GM19239 (cell line): ENCODE results near the gene LY6G6D.

Source experiments
- DNase-seq: peaks from one replicate; pipeline ENCODE4 v3.0.0; 2011; ENCODE audit warnings: low spot score; ENCODE audit not compliant: insufficient read length
- FAIRE-seq: peaks from 2 replicates; lab custom pipeline; 2011; peaks lifted over from hg19 to GRCh38; lab: Jason Lieb, UNC

The LY6G6D gene

DNA sequence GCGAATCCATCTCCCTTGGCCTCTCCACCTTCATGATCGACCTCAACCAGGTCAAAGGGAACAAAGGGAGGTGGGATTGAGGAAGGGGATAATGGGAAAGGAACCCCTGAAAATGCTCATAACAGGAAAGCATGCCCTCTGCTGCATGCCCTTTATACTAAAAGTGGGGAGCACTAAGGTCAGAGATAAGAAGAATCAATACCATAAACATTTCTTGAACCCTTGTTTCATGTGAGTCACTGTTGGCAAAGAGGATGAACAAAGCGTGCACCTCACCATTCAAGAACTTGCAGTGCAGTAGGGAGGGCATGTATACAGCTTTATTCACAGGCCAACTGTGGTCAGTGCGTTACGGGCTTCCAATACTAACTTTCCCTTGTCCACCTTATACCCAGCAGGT lies 45.6 kb downstream of the LY6G6D start:
- DNase-seq (no peak), FAIRE-seq (no peak)

DNA sequence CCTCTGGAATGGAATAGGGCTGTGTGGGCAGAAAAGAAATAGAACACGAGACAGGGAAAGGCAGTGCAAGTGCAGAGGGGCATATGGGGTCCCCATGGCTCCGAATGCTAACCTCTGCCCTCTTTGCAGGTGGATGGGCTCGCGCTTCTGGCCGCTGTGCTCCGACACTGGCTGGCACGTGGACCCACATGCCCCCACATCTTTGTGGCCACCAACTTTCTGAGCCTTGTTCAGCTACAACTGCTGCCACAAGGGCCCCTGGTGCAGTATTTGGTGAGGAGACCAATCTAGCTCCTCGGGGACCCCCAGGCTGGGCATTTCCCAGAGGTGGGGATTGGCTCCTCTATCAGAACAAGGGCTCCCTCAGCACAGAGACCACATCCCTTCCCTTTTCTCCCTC lies 46.2 kb downstream of the LY6G6D start:
- FAIRE-seq (no peak), DNase-seq (no peak)

DNA sequence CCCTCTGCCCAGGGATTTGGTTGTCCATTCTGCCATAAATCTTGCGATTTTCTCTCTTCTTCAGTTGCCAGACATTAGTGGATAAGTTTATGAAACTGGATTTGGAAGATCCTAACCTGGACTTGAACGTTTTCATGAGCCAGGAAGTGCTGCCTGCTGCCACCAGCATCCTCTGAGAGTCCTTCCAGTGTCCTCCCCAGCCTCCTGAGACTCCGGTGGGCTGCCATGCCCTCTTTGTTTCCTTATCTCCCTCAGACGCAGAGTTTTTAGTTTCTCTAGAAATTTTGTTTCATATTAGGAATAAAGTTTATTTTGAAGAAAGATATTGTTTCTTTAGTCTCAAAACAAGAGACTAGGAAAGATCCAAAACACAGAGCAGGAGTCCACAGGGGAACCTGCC lies 47.2 kb downstream of the LY6G6D start, which contains the start of gene SAPCD1:
TSS of gene SAPCD1 (plus strand) at position 301 of the 400 bp plus-strand sequence. CDS start 399 bp downstream, outside the sequence.
- DNase-seq = no peak
- no peak for FAIRE-seq

DNA sequence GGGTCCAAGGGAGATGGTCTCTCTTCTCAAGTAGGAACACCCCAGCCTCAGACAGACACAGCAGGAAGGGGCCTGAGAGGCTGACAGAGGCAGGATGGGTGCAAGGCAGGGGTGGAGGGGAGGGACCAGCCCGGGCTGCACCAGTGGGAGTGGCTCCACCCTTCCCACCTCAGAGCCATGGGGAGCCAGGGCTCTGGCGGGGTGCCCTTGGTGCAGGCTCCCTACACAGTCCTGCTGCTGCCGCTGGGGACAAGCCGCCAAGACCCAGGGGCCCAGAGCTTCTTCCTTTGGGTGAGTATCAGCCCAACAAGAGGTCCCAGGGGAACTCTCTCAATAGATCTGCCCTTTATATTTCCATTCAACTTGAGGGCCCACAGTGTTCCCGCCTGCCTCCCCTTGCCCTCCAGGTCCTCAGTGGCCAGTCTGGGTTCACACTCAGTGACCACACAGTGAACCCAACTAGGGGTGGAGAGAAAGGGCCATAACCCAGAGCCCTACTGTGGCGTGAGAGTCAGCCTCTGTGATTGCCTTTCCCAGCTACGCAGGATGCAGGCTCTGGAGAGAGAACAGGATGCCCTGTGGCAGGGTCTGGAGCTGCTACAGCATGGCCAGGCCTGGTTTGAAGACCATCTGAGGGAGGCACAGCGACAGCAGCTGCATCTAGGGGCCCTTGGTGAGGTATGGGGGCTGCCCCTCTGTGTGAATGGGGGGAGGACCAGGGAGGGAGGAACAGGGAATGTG lies 47.9 kb downstream of the LY6G6D start:
- DNase-seq = no peak
- no peak for FAIRE-seq

DNA sequence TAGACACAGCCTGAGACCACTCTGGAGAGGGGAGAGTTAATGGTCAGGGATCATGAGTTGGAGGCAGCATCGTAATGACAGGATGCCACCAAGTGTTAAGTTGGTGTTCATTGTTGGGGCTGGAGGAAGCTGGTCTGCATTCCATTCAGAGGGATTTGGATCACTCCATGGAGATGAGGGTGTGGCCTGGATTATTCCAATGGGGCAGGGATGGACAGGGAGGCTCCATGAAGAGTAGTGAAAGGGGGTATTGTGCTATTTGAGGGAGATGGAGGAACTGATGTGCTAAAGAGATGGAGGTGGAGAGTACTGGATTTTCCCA lies 48.4 kb downstream of the LY6G6D start:
- FAIRE-seq = no peak

DNA sequence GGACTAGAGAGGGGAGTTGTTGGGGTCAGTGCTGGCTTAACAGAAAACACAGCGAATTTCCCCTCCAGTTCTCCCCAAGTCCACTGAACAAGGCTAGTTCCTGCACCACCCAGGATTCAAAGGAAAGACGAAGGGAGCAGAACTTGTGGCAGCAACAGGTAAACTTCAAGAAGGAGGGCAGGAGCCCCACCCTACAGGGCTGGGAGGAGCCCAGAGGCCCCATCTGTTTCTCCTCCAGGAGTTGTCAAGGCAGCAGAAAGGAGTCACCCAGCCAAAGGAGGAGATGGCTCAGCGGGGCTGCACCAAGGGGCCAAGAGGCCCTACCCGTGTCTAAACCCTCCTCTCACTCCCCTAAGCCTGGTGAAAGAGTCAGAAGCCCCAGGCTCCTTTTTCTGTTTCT lies 49.0 kb downstream of the LY6G6D start:
- FAIRE-seq = no peak
- DNase-seq = no peak

More for the DNA sequence above, 48.4 kb downstream of the LY6G6D start:
- no peak for DNase-seq

DNA sequence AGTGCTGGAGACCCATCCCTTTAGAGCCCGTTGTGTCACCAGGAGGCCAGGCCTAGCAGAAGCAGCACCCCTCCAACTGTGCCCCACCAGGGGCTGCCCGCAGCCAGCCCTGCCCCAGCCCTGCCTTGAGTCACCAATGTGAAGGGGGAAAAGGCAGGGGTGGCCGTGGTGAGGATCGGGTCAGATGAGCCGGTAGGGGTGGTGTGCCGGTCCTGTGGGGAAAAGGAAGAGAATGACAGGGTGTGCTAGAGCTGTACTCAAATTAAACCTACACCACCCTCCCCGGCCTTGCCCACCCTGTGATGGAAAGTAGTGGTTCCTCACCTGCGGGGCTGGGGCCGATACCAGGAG lies 50.4 kb downstream of the LY6G6D start:
- DNase-seq = no peak
- no peak for FAIRE-seq

DNA sequence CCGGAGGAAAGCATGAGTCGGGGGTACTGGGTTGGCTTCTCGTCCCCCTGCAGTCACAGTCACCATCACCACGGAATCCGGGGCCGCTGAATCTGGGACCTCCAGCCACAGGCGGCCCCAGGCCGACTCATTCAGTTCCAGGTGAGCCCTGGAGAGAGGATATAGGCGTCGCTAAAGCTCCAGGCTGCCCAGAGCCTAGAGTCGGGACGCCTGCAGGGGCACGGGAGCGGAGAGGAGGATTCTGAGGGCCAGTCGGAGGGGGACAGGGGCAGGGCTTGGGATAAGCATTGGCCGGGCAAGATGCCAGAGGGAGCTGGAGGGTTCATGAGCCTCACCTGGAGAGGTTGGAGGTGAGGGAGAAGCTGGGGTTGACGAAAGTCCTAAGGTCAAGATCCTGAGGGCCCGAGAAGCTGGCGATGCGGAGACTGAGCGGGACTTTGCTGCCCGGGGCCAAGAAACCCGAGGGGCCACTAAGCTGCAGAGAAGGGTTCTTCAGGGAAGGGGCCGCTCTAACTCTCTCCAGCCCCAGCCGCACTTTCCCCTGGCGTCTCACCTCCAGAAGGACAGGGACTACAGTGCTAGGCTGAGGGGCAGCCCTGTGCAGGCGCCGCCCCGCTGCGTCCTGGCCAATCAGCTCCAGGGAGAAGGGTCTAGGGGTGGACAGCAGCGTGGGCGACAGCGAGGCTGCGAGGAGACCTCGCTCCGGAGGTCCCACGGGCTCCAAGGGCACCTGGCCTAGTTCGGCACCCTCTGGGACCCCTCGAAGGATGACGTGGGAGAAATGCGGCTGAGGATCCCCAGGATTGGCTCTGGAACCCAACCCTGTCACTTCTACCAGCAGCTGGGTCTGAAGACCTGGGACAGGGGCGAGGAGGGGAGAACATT lies 51.0 kb downstream of the LY6G6D start:
- DNase-seq = no peak
- FAIRE-seq = no peak

DNA sequence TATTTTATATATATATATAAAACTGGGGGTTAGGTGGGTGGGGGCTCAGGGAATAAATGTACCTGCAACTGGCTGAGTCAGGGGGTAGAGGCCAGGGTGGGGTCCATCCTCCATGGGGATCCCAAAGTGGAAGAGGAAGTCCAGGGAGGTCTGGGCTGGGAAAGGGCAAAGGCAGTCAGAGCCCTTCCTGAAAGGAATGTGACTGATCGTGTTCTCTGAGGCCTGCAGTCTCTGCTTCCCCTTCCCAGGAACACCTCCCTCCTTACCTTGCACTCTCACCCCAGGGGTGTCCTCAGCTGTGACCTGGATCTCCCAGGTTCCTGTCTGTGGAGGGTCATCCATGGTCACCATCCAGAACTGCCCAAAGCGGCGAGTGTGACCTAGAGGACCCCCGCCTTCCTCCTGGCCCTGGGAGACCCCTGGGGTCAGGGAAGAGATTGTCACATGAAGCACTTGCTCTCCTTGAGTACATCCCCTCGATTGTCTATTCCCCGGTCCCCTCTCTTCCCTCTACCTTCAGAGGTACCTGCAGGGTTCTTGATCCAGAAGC lies 52.0 kb downstream of the LY6G6D start:
- FAIRE-seq (no peak), DNase-seq (no peak)
